Neural progenitor cell (in vitro differentiated cells): ENCODE results near the gene CEP89. TPM values are rescaled to one million over a fixed set of nuclear protein-coding genes. Genes with fewer than 3 reads are reported as not detected.
"Not testable (repeated sequence)": the region's sequence is repeated elsewhere in the genome, so short reads cannot be mapped to it uniquely, and the experiment has no call there.

Source experiments
- DNase-seq: peaks from one replicate; pipeline ENCODE4 v3.0.0-alpha.2; 2016; ENCODE audit warnings: low spot score
- H2AFZ ChIP-seq: fragments of 200-600 bp; sonication (generic); replicated peaks from 2 replicates; pipeline ENCODE4 v1.6.1; 2016; ENCODE audit warnings: antibody characterized with exemption
- H3F3A ChIP-seq: fragments of 200-600 bp; sonication (generic); 2 replicates; pipeline ENCODE4 v1.6.1; 2016; ENCODE audit warnings: antibody characterized with exemption, low read depth
- H3K27ac ChIP-seq: fragments of 200-600 bp; sonication (generic); 2 replicates; pipeline ENCODE4 v1.5.1; 2016; ENCODE audit warnings: mild to moderate bottlenecking
- H3K27me3 ChIP-seq: fragments of 200-600 bp; sonication (generic); 2 replicates; pipeline ENCODE4 v1.6.1; 2016; ENCODE audit warnings: mild to moderate bottlenecking, moderate library complexity
- H3K36me3 ChIP-seq: fragments of 200-600 bp; sonication (generic); 2 replicates; pipeline ENCODE4 v1.5.1; 2016
- H3K4me1 ChIP-seq: fragments of 200-600 bp; sonication (generic); 2 replicates; pipeline ENCODE4 v1.6.1; 2016; ENCODE audit warnings: mixed run types
- H3K4me2 ChIP-seq: fragments of 200-600 bp; sonication (generic); 2 replicates; pipeline ENCODE4 v1.6.1; 2016
- H3K4me3 ChIP-seq: fragments of 200-600 bp; sonication (generic); 2 replicates; pipeline ENCODE4 v1.5.1; 2016
- H3K79me2 ChIP-seq: fragments of 200-600 bp; sonication (generic); 2 replicates; pipeline ENCODE4 v1.6.1; 2016; ENCODE audit warnings: low read depth
- H3K9ac ChIP-seq: fragments of 200-600 bp; sonication (generic); 2 replicates; pipeline ENCODE4 v1.6.1; 2016
- H3K9me3 ChIP-seq: fragments of 200-600 bp; sonication (generic); 2 replicates; pipeline ENCODE4 v1.5.1; 2016; ENCODE audit warnings: low read depth
- H4K20me1 ChIP-seq: fragments of 200-600 bp; sonication (generic); 2 replicates; pipeline ENCODE4 v1.6.1; 2016; ENCODE audit warnings: low read depth
- H3K27ac Mint-ChIP-seq: 3 replicates; pipeline ENCODE4 v1.8.0; 2021; ENCODE audit warnings: mixed read lengths
- H3K27me3 Mint-ChIP-seq: 2 replicates; pipeline ENCODE4 v1.8.0; 2022; ENCODE audit warnings: low read depth, mild to moderate bottlenecking, inconsistent platforms, moderate library complexity, mixed read lengths; ENCODE audit not compliant: insufficient read depth
- H3K36me3 Mint-ChIP-seq: 3 replicates; pipeline ENCODE4 v1.8.0; 2021; ENCODE audit warnings: mixed read lengths
- H3K4me1 Mint-ChIP-seq: 3 replicates; pipeline ENCODE4 v1.8.0; 2021; ENCODE audit warnings: mixed read lengths
- H3K4me3 Mint-ChIP-seq: 3 replicates; pipeline ENCODE4 v1.8.0; 2021; ENCODE audit warnings: mild to moderate bottlenecking, moderate library complexity, mixed read lengths
- H3K9me3 Mint-ChIP-seq: 3 replicates; pipeline ENCODE4 v1.8.0; 2020; ENCODE audit warnings: mixed read lengths
- EZH2 ChIP-seq: fragments of 200-600 bp; sonication (generic); IDR thresholded peaks from 2 replicates; pipeline ENCODE4 v1.6.1; 2017; ENCODE audit warnings: antibody characterized with exemption, mild to moderate bottlenecking, moderate library complexity
- EZH2phosphoT487 ChIP-seq: fragments of 200-600 bp; sonication (generic); IDR thresholded peaks from 2 replicates; pipeline ENCODE4 v1.6.1; 2017; ENCODE audit warnings: antibody characterized with exemption
- total RNA-seq: library from RNA; depleted of rRNA; stranded (reverse); fragments of >200 nt; gene quantifications from 2 replicates; pipeline ENCODE4 v1.2.3, GENCODE V29; 2015; ENCODE audit warnings: low replicate concordance
- TF ChIP-seq, protein P1 (sequence below): fragments of 200-600 bp; sonication (generic); IDR thresholded peaks from 2 replicates; pipeline ENCODE4 v1.5.1; 2017; ENCODE audit warnings: antibody characterized with exemption, mild to moderate bottlenecking

The CEP89 gene
- total RNA-seq, 1 donor from 2014 or later = 26.1 TPM

DNA sequence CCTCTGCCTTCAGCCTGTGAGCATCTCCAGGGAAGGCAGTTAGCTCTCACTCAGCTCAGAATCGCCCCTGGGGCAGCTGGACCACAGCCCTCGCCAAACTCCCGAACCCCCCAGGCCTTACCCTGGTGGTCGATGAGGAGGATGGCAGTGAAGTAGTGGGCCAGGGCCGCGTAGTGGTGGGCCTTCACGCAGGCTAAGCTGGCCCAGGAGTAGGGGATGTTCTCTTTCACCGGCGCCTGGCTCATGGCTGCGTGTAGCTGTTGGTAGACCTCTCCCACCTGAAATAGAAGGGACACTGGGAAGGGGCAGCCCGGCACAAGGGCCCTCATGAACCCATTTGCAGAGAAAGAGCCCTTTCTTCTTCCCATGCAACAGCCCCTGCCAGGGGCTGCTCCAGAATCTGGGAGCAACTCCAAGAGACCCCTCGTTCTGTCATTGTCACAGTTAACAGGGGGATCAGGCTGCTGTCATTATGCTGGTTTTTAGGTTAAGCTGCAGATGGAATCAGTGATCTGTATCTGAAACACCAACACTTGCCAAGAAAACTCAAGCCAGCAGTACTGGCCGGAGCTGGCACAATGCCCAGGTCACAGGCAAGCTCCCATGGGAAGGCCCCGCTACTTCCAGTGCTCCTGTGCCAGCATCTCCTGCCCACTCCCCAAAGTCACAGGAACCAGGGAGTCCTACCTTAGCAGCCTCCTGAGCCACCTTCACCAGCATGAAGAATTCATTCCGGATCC lies 30.5 kb upstream of the CEP89 start:
- H3K4me3 Mint-ChIP-seq, H3K9me3 ChIP-seq, H3K4me2 ChIP-seq, H3K27ac ChIP-seq, H3K4me1 Mint-ChIP-seq, H3K36me3 ChIP-seq, H3K9ac ChIP-seq, H3F3A ChIP-seq, H3K9me3 Mint-ChIP-seq, DNase-seq, H3K27me3 Mint-ChIP-seq, H3K4me1 ChIP-seq, H4K20me1 ChIP-seq, H3K79me2 ChIP-seq, H3K27me3 ChIP-seq, H2AFZ ChIP-seq, H3K27ac Mint-ChIP-seq, H3K4me3 ChIP-seq: not testable (repeated sequence)
- H3K36me3 Mint-ChIP-seq = peaks cover 16% of the 10 kb centered on the region

DNA sequence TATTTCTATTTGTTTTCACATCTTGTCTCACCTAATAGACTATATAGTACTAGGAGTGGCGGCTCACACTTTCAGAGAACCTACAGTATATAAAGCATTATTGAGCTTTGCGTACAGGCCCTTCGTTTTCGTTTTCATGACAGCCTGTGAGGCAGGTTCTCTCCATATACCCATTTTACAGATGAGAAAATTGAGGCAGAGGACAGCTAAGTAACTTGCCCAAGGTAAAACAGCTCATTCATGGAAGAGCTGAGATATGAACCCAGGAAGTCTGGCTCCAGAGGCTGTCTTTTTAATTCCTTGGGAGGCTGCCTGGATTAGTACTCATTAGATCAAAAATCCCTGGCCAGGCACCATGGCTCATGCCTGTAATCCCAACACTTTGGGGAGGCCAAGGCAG lies 29.2 kb upstream of the CEP89 start:
- H3K4me1 ChIP-seq = peaks cover 3% of the 10 kb centered on the region
- H3K9me3 Mint-ChIP-seq = no peaks in the 10 kb centered on the region
- H3K36me3 Mint-ChIP-seq = peaks cover 19% of the 10 kb centered on the region

DNA sequence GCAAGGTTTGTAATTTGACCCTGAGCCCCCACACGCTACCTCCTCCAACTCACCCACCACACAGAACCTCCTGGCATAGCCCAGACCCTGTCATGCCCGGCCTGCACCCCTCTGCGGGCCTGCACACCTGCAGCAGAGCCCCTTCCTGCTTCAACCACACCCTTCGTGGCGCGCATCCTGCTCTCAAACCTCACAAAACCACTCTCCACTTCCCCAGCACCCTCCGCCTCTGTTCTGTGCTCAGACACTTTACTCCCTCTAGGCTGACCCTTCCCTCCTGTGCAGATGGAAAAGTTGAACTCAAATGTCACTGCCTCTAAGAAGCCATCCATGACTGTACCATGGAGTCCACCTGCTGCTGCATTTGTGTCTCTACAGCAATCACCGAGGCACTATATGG lies 28.8 kb upstream of the CEP89 start:
- no peak overlapping the region for H2AFZ ChIP-seq
- Mint-ChIP-seq H3K4me1 (peaks cover 2% of the 10 kb centered on the region), H3K27me3 (peaks cover 2% of the 10 kb centered on the region), H3K27ac (peak overlapping the region; percentile 54), H3K4me3 (no peak overlapping the region), H3K36me3 (peaks cover 17% of the 10 kb centered on the region), H3K9me3 (no peaks in the 10 kb centered on the region)
- DNase-seq = no peak
- H3K4me2 ChIP-seq = no peak overlapping the region
- no peak overlapping the region for H3K27ac ChIP-seq
- H3K9me3 ChIP-seq = no peaks in the 10 kb centered on the region
- no peak overlapping the region for H3K9ac ChIP-seq
- H4K20me1 ChIP-seq = no peaks in the 10 kb centered on the region
- peaks cover under 1% of the 10 kb centered on the region for H3K4me1 ChIP-seq
- no peaks in the 10 kb centered on the region for H3K79me2 ChIP-seq
- no peaks in the 10 kb centered on the region for H3K27me3 ChIP-seq
- TF ChIP-seq, protein P1, sequence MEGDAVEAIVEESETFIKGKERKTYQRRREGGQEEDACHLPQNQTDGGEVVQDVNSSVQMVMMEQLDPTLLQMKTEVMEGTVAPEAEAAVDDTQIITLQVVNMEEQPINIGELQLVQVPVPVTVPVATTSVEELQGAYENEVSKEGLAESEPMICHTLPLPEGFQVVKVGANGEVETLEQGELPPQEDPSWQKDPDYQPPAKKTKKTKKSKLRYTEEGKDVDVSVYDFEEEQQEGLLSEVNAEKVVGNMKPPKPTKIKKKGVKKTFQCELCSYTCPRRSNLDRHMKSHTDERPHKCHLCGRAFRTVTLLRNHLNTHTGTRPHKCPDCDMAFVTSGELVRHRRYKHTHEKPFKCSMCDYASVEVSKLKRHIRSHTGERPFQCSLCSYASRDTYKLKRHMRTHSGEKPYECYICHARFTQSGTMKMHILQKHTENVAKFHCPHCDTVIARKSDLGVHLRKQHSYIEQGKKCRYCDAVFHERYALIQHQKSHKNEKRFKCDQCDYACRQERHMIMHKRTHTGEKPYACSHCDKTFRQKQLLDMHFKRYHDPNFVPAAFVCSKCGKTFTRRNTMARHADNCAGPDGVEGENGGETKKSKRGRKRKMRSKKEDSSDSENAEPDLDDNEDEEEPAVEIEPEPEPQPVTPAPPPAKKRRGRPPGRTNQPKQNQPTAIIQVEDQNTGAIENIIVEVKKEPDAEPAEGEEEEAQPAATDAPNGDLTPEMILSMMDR = no peak
- no peak for TF ChIP-seq EZH2
- no peak for TF ChIP-seq EZH2phosphoT487
- H3F3A ChIP-seq = no peaks in the 10 kb centered on the region
- no peak overlapping the region for H3K4me3 ChIP-seq
- no peaks in the 10 kb centered on the region for H3K36me3 ChIP-seq

More for the DNA sequence above, 29.2 kb upstream of the CEP89 start:
- Histone ChIP-seq H3K4me2 (no peak overlapping the region), H4K20me1 (no peaks in the 10 kb centered on the region), H3K27me3 (no peaks in the 10 kb centered on the region), H3K4me3 (no peak overlapping the region), H3K9ac (no peak overlapping the region), H3K27ac (no peak overlapping the region), H3K9me3 (no peaks in the 10 kb centered on the region), H3F3A (no peaks in the 10 kb centered on the region), H3K79me2 (no peaks in the 10 kb centered on the region), H2AFZ (no peak overlapping the region), H3K36me3 (no peaks in the 10 kb centered on the region)
- no peak for TF ChIP-seq EZH2phosphoT487
- no peak for TF ChIP-seq EZH2
- TF ChIP-seq, protein P1 = no peak
- H3K4me1 Mint-ChIP-seq = peaks cover 3% of the 10 kb centered on the region
- H3K27me3 Mint-ChIP-seq = peaks cover 2% of the 10 kb centered on the region
- no peak for DNase-seq
- H3K4me3 Mint-ChIP-seq = no peak overlapping the region
- H3K27ac Mint-ChIP-seq = peak overlapping the region; percentile 54

DNA sequence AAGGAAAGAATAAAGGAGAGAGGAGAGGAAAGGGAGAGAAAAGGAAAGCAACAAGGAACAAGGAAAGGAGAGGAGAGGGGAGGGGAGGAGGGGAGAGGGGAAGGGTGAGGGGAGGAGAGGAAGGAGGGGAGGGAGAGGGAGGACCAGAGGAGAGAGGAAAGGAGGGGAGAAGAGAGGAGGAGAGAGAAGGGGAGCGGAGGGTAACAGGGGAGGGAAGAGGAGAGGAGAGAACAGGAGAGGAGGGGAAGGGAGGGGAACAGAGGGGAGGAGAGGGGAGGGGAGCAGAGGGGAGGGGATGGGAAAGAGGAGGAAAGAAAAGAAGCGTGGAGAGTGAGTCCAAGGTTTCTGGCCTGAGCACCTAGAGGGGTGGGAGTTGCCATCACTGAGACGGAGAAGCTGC lies 27.0 kb upstream of the CEP89 start:
- H3K4me1 Mint-ChIP-seq = no peaks in the 10 kb centered on the region
- peaks cover 15% of the 10 kb centered on the region for H3K36me3 Mint-ChIP-seq
- Histone ChIP-seq H3K9ac (no peak overlapping the region), H3K4me2 (no peak overlapping the region), H4K20me1 (no peaks in the 10 kb centered on the region), H2AFZ (no peak overlapping the region), H3K36me3 (no peaks in the 10 kb centered on the region), H3K79me2 (no peaks in the 10 kb centered on the region), H3K27ac (no peak overlapping the region), H3K4me3 (no peak overlapping the region), H3K9me3 (no peaks in the 10 kb centered on the region), H3F3A (no peaks in the 10 kb centered on the region), H3K4me1 (no peaks in the 10 kb centered on the region), H3K27me3 (no peaks in the 10 kb centered on the region)
- TF ChIP-seq, protein P1 = no peak
- no peak for TF ChIP-seq EZH2
- TF ChIP-seq EZH2phosphoT487 = no peak
- DNase-seq = no peak
- peaks cover 2% of the 10 kb centered on the region for H3K27me3 Mint-ChIP-seq
- H3K4me3 Mint-ChIP-seq = no peak overlapping the region
- no peak overlapping the region for H3K27ac Mint-ChIP-seq
- H3K9me3 Mint-ChIP-seq = no peaks in the 10 kb centered on the region
